Cardiac fibroblast (primary cell): Measurements from ENCODE around the gene IKZF1.

Experiments
- DNase-seq, 2 donors: peaks; one replicate each; pipeline versions ENCODE4 v3.0.0 to v3.0.0-alpha.2; 2010; ENCODE audit warnings: low read depth in 2 of 2
- H3K4me3 ChIP-seq, 2 donors: replicated peaks in 1 of 2; 1 replicate in 1 of 2; 2 replicates in 1 of 2; pipeline ENCODE4 v1.5.1; 2011; ENCODE audit warnings: low read depth in 2 of 2, low read length in 2 of 2, mild to moderate bottlenecking in 2 of 2, moderate library complexity in 1 of 2
- TF ChIP-seq, protein P1 (sequence below): IDR thresholded peaks from one replicate; pipeline ENCODE4 v1.5.1; 2011; ENCODE audit warnings: low read depth, mild to moderate bottlenecking, low read length, inconsistent platforms

Gene IKZF1

DNA sequence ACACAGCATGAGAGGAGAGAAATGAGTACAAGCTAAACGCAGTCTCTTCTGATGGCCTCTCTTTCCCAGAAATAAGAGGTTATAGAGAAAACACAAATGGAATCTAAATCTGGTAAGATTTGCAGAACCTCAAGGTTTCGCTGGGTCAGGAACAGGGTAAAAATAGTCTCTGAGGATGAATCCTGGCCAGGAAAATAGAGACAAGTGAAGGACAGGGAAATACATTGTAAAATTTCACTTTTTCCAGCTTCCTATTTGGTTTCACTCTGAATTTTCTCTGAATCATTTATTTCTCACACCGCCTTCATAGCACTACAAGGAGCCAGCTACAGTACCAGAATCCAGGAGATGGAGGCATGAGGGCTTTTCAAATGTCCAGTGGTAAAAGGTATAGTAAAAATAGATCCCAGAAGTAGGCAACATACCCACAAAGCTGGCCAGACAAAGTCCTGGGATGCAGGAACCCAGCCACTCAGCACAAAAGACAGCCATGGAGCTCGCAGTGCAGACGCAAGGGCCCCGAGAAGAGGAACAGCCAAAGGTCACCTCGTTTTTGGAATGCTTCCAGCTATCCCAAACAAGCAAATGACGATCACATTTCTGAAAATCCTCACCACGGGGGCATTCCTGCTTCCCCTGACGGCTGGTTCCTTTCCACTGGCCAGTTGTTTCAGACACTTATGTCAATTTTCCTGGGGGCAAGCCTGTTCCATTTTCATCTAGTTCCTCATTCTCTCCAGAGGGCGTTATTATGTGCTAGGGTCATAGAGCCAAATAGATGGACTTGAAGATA lies 21.5 kb upstream of the IKZF1 start:
- TF ChIP-seq, protein P1, sequence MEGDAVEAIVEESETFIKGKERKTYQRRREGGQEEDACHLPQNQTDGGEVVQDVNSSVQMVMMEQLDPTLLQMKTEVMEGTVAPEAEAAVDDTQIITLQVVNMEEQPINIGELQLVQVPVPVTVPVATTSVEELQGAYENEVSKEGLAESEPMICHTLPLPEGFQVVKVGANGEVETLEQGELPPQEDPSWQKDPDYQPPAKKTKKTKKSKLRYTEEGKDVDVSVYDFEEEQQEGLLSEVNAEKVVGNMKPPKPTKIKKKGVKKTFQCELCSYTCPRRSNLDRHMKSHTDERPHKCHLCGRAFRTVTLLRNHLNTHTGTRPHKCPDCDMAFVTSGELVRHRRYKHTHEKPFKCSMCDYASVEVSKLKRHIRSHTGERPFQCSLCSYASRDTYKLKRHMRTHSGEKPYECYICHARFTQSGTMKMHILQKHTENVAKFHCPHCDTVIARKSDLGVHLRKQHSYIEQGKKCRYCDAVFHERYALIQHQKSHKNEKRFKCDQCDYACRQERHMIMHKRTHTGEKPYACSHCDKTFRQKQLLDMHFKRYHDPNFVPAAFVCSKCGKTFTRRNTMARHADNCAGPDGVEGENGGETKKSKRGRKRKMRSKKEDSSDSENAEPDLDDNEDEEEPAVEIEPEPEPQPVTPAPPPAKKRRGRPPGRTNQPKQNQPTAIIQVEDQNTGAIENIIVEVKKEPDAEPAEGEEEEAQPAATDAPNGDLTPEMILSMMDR: no peak
- H3K4me3 ChIP-seq: no peak overlapping the region
- no peak for DNase-seq

DNA sequence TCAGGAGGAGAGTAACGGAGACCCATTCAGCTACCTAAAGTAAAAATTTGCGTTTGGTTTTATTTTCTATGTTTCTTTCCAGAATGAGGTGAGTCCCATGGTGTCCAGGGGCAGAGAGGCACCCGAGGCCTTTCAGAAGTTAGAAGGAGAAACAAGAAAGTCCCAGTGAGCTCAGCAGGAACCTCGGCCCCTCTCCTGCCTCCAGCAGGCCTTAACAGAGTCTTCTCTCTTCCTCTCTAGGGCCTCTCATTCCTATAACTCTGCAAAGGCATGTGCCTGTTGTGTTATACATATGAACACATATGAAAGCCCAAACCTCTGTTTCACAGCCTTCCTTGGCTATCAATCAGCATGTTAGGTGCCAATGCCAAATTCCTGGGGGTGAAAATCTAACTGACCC lies 20.8 kb upstream of the IKZF1 start:
- H3K4me3 ChIP-seq: no peak overlapping the region
- TF ChIP-seq, protein P1: no peak
- no peak for DNase-seq

DNA sequence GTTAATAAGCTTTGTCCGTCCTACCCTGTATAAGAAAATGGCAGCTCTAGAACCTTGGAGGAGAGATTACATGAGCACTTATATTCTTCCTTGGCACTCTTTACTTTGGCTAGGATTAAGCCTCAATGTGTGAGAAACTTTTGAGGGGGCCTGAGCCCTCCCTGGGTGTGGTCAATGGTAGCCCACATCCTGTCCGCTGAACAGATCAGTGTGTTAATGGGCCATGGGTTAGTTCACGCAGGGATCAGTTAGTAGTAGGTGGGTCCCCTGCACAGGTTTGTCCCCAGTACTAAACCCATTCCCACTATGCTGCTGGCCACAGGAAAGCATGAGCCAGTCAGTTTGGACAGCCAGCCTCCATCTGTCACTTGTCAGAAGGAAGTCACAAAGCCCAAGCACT lies 20.2 kb upstream of the IKZF1 start:
- TF ChIP-seq, protein P1: no peak
- no peak for DNase-seq
- H3K4me3 ChIP-seq: no peak overlapping the region

DNA sequence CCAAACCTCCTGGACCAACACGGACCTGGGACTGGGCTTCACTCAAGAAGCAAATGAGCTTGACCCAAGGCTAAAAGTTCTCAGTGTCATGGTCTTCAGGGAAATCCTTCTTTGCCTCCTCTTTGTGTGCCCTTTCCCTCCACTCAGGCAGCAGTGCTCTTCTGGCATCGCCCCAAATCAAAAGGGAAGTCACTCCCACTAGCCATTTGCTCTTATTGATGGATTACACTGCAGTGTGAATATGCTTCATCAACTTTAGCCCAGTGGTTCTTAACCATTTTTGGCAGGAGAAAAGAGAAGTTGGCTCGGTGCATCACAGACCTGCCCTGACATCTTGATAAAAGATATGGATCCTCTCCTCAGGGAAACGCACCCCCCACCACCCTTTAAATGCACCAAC lies 19.2 kb upstream of the IKZF1 start:
- H3K4me3 ChIP-seq: no peak overlapping the region
- DNase-seq: no peak
- TF ChIP-seq, protein P1: no peak

DNA sequence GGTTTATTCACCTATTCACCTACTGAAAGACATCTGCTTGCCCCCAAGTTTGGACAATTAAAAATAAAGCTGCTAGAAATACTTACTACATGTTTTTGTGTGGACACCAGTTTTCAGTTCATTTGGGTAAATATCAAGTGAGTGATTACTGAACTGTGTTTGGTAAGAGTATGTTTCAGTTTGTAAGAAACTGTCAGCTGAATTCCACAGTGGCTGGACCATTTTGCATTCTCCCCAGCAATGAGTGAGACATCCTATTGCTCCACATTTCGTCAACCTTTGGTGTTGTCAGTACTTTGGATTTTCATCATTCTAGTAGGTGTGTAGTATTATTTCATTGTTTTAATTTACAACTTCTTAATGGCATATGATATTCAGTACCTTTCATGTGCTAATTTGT lies 17.4 kb upstream of the IKZF1 start:
- no peak for DNase-seq
- TF ChIP-seq, protein P1: no peak
- H3K4me3 ChIP-seq: no peak overlapping the region

DNA sequence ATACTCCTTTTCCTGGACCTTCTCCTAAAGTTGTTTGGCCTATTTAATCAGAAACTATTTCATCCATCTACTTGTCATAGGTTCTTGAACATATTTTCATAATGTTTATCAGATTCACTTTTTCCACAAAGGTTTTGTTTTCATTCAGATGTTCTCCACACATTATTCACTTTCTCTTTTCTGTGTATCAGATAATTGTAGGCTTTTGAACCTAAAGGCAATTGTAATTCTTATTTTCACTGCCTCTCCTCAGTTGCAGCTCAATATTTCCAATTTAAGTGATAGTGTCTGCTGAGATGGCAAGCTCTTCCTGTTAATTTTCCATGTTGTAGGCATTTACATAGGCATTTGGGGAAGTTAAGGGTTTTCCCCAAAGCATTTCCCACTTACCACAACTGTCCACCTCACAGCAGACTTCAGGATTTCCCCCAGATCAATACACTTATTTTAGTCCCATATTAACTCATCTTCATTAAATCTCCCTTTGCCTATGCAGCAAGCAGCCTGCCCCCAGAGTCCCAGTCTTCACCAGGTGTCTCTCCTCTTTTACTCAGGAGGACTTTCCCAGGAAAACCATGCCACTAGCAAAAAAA lies 12.3 kb upstream of the IKZF1 start:
- H3K4me3 ChIP-seq: no peak overlapping the region
- DNase-seq: no peak
- TF ChIP-seq, protein P1: no peak
